GM12872 (cell line): ENCODE measurements around the gene CXCL6.

ENCODE experiments used
- TF ChIP-seq, protein P1 (sequence below): IDR thresholded peaks from 3 replicates; pipeline ENCODE4 v1.5.1; 2011; ENCODE audit warnings: low read depth, mild to moderate bottlenecking, low read length, moderate library complexity; ENCODE audit not compliant: insufficient read depth

Gene CXCL6

DNA sequence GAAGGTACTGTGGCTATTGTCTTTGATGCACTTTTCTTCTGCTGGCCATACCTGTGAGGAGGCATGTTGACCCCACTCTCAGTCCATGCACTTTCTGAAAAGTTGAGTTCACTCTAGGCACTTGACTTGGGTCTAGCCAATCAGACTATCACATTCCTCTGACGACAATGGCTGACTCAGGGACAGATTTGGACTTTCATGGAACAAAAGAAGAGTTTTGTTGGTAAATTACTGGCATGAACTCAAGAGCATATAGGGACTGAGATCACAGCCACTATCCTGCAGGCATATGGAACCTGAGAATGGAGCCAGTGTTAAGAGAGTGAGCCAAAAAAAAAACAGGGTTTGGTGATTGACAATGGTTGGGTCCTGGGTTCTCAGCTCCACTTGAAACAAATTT lies 24.6 kb upstream of the CXCL6 start:
- TF ChIP-seq, protein P1, sequence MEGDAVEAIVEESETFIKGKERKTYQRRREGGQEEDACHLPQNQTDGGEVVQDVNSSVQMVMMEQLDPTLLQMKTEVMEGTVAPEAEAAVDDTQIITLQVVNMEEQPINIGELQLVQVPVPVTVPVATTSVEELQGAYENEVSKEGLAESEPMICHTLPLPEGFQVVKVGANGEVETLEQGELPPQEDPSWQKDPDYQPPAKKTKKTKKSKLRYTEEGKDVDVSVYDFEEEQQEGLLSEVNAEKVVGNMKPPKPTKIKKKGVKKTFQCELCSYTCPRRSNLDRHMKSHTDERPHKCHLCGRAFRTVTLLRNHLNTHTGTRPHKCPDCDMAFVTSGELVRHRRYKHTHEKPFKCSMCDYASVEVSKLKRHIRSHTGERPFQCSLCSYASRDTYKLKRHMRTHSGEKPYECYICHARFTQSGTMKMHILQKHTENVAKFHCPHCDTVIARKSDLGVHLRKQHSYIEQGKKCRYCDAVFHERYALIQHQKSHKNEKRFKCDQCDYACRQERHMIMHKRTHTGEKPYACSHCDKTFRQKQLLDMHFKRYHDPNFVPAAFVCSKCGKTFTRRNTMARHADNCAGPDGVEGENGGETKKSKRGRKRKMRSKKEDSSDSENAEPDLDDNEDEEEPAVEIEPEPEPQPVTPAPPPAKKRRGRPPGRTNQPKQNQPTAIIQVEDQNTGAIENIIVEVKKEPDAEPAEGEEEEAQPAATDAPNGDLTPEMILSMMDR: no peak

DNA sequence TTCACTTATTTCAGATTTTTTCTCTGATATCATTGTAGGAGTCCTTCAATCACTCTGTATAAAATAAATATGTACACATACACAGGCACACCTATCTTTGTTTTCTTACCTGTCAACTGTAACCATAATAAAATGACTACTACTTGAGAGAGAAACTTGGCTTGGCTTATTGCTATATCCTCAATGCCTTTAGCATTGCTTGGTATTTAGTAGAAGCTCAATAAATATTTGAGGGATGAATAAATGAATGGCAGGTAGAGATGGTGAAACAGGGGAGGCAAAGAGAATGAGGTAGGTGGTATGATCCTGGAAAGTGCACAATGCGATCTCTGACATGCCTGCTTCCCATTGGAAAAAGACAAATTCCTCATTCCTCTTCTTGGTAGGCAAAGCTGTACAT lies 21.8 kb upstream of the CXCL6 start:
- TF ChIP-seq, protein P1: no peak

DNA sequence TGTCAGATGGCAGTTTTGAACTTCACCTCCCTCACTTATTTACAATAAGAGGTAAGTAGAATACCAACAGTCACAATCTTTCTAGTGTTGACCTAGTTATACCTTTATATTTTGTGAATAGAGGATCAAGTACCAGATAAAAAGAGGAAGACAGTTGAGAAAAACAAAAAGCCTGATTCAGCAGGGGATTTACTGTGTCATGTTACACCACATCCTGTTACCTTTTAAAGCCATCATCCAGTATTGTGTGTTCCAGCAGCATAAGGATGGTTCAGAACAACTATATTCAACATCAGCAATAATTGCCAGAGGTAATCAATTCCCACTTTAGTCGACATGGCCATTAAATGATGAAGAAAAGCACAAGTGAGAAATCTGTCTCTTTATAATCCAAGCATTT lies 21.3 kb upstream of the CXCL6 start:
- TF ChIP-seq, protein P1: no peak

DNA sequence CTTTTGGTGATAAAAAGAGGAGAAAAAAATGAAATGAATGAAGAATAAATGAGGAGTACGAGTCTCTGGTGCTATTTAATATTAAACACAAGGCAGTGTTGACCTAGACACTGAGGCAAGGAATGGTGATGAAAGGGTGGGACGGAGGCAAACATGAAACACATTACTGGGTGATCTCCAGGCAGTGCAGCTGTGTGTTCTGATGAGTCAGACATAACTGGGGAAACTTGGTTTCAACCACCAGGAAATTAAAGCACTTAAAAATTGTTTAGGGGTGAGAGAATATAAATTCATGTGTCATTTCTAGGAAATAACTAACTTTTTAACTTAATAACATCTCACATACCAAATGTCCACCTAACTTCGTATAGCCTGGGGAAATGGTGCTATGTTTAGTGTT lies 19.7 kb upstream of the CXCL6 start:
- TF ChIP-seq, protein P1: no peak

DNA sequence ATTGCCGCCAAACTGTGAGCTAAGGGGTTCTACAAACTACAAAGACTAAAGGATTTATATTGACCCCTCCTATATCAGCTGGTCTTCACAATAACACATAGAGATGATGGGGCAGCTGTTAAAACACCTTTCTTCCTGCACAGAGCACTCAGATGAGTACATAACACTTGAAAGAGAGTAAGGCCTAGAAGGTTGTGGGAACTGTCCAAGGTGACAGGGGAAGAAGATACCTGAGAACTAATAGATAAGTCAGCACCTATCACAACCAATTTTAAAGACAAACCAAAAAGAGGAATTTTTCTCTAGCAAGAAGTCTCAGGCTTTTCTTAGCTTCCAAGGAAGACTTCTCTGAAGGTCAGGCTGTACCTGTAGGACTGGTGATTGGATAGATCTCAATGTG lies 19.1 kb upstream of the CXCL6 start:
- TF ChIP-seq, protein P1: no peak

DNA sequence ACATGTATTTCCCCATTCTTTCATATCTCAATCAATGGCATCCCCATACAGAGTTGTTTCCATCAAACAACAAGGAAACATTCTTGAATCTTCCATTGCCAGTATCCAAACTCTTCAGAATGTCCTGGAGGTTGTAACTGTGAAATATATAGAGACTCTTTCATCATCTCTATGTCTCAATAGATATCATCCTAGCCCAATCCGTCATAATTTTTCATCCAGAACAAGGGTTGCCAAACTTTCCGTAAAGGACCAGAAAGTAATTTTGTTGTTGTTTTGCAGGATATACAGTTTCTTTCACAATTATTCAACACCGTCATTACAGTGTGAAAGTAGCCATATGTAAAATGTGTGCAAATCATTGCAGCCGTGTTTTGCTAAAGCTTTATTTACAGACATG lies 15.2 kb upstream of the CXCL6 start:
- TF ChIP-seq, protein P1: no peak

DNA sequence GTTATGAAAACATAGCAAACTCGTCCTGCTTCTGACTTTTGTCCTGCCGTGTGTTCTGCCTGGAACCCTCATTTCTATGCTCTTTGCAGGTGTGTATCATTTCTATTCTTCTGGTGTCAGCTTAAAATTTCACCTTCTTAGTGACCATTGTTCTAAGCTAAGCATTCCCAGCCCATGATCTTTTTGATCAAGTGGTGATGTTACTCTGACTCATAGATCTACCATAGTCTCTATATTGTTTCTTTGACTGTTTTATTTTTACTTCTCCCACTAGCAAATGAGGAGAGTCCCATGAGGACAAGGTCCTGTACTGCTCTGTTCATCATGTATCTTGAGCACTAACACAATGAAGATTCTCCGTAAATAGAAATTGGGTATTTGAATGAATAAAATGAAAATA lies 14.1 kb upstream of the CXCL6 start:
- TF ChIP-seq, protein P1: no peak

DNA sequence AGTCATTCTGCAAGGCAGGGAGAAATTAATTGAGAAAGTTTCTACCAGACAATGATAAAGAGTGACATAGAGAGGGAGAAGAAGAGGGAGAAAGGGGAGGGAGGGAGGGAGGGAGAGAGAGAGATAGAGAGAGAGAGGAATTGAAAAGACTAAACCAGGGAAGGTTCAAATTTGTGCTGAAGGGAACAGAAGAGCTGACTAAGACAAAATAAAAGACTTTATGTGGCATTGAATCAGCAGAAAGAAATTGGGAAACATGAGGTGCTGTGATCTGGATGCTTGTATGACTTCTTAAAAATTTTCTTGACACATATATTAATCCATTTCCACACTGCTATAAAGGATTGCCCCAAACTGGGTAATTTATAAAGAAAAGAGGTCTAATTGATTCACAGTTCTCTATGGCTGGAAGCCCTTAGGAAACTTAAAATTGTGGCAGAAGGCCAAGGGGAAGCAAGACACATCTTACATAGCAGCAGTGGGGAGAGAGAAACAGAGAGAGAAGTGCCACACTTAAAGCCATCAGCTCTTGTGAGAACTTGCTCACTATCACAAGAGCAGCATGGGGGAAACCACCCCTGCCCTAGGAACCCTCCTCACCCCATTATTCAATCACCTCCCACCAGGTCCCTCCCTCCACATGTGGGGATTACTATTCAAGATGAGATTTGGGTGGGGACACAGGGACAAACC lies 13.5 kb upstream of the CXCL6 start:
- TF ChIP-seq, protein P1: no peak
